ENCODE measurements around the gene AATF.

AATF gene

DNA sequence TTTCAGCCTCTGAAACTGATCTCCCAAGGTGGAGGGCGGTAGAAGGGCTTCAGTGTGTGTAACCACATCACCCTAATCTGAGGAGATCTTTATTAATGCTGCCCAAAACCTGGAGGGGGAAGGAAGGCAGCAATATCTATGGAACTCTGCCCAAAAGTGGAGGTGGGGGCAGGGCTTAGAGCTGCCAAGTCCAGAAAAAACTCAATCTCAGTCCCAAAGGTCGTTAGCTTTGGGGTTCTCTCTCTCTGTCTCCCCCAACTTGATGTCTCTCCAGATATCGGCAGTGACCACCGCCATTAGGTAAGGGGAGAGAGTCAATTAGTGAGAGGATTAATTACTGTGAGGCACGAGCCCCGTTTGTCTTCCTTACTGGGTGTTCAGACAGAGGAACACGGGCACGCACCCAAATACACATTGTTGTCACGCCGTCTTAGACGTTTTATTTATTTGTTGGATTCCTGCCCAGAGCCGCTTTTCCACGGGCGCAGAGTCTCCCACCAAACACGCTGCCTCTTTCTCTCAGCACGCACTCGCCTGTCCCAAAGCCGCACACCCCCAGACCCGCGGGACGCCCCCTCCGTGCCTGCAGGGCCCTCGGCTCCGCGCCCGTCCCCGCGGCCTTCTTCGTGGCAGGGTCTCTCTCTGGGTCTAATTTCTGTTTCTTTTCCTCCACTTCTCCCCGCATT, 16.9 kb upstream of the AATF start:
- DNase-seq: no peak

GRCh38 chr17:36932383-36932693, 16.4 kb upstream of the AATF start:
- no peak for DNase-seq

- DNase-seq: no peak
These were observed 15.9 kb upstream of the AATF start for GRCh38 chr17:36932694-36933511.

DNA sequence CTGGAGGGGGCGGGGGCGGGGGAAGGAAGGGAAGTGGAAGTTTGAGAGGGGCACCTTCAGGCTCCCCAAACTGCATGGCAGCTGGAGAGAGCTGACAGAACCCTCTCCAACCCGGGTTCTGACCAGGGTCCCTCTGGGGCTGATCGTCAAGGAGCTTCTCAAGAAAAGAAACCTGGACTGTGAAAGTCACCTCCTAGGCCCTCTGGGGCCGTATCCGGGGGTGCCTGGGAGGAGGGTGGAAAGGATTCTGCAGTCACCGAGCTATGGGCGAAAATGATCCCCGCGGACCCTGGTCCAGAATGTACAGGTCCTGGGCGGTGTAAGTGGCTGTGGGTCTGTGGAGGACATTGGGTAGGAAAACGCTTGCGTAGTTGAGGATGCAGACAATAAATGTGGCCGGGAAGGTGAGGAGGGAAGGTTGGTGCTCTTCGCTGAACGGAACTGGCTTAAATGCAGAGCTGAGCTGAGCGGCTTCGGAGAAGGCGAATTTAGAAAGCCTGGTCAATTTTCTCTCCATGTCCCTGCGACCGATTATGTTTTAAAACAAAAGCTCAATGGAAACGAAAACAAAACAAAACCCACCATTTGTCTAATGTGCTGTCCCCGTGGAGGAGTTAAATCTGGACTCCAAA, 15.1 kb upstream of the AATF start:
- no peak for DNase-seq

- DNase-seq: no peak
These were observed 14.5 kb upstream of the AATF start for GRCh38 chr17:36934144-36934691.

DNA sequence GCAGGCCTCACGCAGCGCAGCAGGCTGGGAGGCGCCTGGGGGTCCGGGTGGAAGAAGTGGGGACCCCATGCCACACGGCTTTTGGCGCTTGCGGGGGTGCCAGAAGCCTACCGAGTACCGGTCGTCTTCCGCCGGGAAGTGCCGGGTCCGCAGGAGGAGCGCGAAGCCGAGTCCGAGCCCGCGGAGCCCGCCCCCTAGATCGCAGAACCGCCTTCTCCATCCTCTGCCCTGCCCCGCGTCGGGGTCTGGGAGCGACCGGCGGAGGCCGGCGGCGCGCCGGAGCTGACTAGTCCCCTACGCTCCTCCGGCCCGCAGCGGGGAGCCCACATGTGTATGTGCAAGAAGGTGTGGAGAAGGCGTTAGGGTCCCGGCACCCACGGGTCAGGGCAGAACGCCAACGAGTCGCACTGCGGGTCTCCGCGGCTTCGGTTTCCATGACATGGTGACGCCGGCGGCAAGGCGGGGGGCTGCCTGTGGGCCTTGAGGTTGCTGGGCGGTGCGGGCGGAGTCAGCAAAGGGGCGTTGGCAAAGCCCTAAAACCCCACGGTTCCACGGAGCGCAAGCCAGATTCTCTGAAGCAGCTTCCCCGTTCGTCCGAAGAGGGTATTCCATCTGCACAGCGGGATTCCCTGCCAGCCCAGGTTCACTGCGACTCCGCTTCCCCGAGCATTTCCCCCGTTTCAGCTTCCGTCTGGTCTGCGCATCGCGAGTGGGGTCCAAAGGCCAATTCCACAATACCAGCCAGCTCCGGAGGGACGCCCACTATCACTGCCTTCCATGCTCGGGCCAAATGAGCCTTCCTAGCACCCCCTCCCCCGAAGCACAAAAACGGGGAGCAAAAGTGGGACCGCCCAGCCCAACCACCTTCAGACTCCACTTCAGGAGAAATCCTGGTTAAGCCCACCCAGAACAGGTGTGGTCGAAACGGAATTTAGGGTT, 13.8 kb upstream of the AATF start:
- no peak for DNase-seq

DNA sequence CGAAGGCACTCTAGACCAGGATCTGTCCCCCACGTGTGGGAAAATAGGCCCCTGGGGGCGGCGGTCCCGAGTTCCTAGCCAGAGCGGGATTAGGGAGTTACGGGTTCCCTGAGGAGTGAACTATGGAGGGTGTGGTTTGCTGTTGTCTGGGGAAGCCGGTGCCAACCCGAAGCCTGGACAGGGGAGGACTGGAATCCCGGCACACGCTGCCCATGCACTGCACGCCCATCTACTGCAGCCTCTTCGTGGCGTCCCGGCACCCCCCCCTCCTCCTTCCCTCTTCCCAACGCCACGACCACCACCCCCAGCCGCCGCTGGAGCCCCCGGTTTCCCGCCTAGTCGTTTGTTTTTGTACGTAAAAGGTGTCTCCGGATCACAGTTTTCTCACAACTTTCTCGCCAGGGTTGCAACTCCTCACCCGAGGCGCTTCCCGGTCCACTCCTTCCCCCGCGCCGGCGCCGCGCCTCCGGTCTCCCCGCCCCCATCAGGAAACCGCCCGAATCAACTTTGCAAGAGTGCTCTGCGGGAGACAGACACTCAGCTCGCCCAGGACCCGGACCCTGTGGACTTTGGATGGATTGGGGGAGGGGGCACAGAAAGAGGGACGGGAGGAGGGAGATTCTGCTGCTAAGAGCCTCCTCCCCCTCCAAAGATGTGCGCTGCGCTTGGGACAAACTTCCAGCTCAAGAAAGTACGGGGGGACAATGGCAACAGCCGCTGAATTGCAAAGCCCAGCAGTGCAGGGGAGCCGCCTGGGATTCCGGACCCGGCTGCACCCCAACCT, 12.9 kb upstream of the AATF start:
- DNase-seq: no peak

DNA sequence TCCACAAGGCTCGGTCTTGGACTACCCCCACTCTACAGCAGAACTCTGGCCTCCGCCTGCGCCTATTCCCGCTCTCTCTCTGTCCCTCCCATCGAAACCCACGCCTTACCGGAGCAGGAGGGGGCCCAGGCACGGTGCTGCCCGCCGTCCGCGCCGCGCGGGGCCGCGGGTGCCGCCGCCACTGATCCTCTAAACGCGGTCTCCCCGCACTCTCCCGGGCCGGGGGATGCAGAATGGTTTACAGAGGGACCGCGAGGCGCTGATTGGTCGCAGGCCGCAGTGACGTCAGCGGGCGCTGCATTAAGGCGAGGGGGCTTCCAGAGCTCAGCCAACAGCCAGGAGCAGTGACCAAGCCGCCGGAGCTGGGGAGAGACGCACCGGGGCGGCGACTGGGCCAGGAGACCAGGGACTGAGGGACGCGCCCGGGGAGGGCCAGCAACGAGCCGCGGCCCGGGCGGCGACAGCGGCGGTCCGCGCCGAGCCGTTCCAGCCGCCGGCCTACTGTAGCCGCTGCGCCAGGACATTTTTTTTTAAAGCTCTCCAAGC, 12.2 kb upstream of the AATF start:
- DNase-seq: no peak

DNA sequence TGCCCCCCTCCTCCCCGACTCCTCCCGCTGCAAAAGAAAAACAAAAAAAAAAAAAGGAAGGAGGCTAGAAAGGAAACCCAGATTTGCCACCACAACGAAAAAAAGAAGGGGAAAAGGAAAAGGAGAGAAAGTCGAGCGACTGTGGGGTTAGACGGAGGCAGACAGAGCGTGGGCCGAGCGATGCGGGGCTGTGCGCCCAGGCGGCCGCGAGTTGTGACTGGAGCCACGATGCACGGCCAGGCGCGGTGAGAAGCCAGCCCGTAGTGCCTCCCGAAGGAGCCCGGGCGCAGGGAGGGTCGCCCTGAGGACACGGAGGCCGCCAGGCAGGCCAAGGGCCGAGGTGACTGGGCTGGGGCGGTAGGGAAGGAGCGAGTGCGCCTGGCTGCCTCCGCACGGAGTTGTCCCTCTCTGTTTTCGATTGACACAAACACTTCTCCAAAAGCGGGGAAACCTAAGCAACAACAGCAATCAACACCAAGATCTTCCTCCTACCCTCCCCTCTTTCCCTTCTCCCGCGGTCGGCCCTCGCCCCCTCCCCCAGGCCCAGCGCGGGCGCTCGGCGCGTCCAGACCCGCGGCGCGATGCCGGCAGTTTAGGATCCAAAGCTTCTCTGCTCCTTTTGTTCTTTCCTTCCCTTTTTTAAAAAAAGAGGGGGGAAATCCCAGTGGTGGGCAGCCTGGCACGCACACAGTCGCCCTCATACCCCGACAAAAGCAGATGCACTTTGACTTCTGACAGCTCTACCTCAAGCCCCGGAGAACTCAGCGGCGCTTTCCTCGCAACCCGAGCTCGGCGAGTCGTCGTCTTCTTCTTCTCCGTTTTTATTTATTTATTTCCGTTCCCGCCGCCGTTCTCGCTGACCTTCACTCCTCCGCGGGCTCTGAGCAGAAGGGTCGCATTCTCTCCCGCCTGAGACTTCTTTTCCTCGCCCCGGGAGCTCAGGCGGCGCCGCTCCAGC, 11.5 kb upstream of the AATF start, which contains the start of gene LHX1:
TSS of gene LHX1 (plus strand) at position 475 of the 958 bp plus-strand sequence. CDS start 723 bp downstream, outside the sequence.
- DNase-seq: no peak

DNA sequence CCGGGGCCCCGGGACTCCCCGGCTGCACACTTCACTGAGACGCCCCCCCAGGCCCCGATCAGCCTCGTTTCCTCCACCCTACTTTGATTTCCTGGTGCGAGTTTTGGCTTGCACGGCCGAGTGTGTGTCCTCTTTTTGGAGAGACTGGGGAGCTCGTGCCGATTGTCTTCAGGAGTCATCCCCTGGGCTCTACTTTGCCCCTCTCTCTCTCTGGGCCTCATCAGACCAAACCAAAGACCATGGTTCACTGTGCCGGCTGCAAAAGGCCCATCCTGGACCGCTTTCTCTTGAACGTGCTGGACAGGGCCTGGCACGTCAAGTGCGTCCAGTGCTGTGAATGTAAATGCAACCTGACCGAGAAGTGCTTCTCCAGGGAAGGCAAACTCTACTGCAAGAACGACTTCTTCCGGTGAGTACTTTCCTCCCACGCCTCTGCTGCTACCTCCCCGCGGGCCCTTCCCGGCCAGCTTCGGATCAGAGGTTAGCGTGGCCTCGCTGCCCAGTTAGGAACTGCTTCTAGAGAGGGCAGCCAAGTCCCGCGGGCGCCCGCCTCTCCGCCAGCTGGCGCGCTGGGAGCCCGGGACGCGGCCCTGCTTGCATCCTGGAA, 10.7 kb upstream of the AATF start:
- DNase-seq: no peak

DNA sequence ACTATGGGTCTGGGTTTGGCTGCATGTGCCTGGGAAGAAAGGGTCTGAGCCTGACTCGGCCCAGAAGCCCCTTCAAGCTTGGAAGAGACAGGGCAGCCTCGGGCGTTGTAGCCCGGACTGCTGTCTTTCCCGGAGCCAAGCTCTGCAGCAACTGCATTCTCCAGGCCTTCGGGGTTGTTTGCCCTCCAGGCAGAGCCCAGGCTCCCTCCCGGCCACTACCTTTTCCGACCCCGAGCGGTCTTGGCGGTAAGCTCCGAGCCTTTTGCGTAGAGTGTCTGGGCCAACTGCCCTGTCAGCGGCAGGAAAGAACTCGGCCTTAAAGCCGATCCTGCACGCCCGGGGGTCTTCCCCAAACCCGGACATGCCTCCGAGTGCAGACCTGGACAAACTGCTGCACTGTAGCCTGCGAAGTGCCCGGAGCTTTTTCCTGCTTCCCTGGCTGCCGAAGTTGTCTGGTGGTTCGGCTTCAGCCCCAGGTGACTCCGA, 10.1 kb upstream of the AATF start:
- no peak for DNase-seq

GRCh38 chr17:36939052-36939801, 9.5 kb upstream of the AATF start:
- DNase-seq: no peak

DNA sequence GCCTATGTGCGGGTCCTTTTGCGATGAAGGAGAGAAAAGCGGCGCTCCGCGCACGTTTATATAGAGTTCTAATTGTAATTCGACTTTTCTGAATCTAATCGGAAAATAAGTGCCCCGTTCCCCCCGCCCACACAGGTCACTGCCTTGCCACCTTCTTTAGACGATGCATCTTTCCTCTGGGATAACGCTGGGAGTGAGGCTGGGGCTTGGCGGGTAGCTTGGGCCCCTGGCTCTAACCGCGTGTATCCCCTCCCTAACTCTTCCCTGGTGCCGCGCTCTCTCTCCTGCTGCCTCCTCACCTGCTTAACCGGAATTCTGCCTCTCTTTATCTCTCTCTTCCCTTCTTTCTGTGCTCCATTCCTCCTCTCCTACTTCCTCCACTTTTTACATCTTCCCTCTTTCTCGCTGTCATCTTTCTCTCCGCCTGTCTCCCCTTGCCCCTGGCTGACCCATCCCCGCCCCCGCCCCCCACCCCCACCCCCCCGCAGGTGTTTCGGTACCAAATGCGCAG, 8.9 kb upstream of the AATF start:
- DNase-seq: no peak

- DNase-seq: no peak
These were observed 8.2 kb upstream of the AATF start for GRCh38 chr17:36940313-36941264.

- no peak for DNase-seq
These were observed 7.3 kb upstream of the AATF start for GRCh38 chr17:36941265-36942010.

DNA sequence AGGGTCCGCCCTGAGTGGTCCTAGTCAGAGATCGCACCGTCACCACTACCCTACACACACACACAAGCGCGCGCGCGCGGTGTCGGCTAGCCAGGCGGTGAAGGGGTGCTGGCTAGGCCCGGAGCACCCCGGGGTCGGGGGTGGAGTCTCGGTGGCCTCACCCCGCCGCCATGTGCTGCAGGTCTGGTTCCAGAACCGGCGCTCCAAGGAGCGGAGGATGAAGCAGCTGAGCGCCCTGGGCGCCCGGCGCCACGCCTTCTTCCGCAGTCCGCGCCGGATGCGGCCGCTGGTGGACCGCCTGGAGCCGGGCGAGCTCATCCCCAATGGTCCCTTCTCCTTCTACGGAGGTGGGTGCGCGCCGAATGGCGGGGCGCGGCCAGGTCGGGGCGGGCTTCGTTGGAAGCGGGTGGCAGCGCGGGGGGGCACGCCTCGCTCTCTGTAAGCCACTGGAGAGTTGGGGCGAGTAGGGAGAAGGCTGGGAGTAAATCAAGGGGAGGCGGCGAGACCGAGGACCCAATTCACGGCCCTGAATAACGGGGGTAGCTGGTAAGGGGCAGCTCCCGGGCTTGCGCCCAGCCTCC, 6.6 kb upstream of the AATF start:
- no peak for DNase-seq

All from activated gamma-delta T cell treated with Interleukin-2 at 50 U/mL for 16 hours (primary cell).